Hematopoietic multipotent progenitor cell treated with erythropoietin and hydrocortisone succinate and interleukin-3 and kit ligand, for 15 days (in vitro differentiated cells): ENCODE measurements around the gene CLCN1.
"Not testable (repeated sequence)": the region's sequence is repeated elsewhere in the genome, so short reads cannot be mapped to it uniquely, and the experiment has no call there.

Experiments
- DNase-seq: peaks from one replicate; pipeline ENCODE4 v3.0.0-alpha.2; 2015; ENCODE audit warnings: low spot score

The CLCN1 gene

GRCh38 chr7:143315776-143316175, at the start of gene CLCN1:
CLCN1 (plus strand) TSS chr7:143316111; CDS start chr7:143316213, 102 bp downstream.
- no peak for DNase-seq

DNA sequence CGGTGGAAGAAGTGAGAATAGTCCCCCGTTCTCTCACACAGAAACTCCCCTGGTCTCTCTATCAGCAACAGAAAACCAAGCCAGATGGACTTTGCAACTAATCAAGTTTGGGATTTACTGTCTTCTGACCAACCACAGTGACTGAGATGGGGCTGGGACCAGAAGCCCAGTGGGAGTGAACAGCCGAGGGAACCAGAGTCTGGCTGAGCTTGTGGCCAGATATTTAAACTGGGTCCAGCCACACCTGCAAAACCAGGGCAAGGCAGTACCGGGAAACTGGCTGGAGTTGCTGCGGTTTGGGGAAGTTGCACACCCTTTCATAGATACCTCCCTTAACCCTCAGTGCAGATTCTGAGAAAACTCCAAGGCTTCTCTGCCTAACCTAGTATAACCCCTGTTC, 46.7 kb upstream of the CLCN1 start:
- DNase-seq: no peak

DNA sequence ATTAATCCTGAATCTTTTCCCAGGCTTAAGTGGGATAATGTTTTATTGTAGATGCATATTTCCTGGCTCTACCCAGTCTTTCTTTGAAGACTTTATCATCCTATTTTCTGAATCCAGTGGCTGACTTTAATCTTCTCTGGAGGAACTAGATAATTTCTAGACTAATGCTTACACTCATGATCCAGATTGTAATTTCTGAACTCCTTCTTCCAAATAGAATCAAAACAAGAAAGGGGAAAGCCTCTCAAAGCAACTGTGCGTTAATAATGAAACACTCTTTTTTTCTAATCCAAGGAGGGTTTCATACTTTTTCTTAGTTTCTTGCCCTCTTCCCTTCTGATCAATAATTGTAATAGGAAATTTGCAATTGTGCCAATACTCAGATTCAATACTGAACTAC, 44.7 kb upstream of the CLCN1 start:
- DNase-seq: no peak

DNA sequence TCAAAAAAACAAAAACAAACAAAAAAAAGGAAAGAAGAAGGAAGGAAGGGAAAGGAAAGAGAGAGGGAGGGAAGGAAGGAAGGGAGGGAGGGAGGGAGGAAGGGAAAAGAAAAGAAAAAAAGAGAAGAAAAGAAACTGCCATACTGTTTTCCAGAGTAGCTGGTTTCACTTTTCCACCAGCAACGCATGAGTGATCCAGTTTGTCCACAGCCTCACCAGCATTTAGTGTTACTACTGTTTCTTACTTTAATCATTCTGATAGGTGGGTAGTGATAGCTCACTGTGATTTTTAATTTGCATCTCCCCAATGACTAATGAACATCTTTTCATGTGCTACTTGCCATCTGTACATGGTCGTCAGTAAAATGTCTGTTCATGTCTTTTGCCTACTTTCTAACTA, 43.0 kb upstream of the CLCN1 start:
- DNase-seq: no peak

GRCh38 chr7:143279186-143280098, 36.5 kb upstream of the CLCN1 start:
- no peak for DNase-seq

DNA sequence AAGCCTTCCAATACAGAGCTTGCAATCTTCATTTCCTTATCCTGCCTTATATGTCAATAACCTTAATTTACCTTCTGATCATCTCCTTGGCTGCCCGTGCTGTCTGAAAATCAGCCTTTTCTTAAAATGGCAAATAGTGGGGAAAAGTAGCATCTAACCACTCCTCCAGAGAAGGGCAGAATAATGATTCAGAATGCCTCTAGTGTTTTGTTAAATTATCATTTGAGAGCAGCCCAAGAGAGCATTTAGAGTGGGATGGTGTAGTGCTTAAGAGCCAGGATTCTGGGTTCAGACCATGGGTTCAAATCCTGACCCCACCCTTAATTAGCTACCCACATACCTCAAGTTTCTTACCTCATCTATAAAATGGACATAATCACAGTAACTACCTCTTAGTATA, 35.8 kb upstream of the CLCN1 start:
- no peak for DNase-seq

GRCh38 chr7:143280566-143280965, 35.3 kb upstream of the CLCN1 start:
- no peak for DNase-seq

DNA sequence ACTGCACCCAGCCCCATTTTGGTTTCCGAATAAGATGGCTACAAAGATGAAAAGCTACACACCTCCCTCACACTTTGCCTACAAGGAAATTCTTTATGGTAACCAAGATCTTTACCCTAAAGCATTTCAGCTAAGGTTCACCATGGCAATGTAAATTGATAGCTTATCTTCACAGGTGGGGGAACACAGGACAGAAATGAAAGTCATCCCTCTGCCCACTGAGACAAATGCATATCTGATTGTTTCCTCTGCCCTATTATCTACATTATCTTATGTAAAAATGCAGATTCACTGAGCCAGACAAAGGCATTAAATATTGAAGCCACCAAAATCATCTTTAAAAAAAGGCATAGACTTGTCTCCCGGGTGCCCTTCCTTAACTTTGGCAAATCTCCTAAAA, 34.4 kb upstream of the CLCN1 start:
- DNase-seq: no peak

DNA sequence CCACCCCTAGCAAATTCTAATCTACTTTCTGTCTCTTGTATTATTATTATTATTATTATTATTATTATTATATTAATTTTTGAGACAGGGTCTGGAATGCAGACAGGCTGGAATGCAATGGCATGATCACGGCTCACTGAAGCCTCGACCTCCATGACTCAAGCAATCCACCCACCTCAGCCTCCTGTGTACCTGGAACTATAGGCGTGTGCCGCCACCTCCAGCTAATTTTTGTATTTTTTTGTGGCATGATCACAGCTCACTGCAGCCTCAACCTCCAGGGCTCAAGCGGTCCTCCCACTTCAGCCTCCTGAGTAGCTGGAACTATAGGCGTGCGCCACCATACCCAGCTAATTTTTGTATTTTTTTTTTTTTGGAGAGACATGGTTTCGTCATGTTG, 33.8 kb upstream of the CLCN1 start:
- DNase-seq: no peak

- DNase-seq: no peak
Measured at GRCh38 chr7:143283381-143283780, 32.5 kb upstream of the CLCN1 start.

DNA sequence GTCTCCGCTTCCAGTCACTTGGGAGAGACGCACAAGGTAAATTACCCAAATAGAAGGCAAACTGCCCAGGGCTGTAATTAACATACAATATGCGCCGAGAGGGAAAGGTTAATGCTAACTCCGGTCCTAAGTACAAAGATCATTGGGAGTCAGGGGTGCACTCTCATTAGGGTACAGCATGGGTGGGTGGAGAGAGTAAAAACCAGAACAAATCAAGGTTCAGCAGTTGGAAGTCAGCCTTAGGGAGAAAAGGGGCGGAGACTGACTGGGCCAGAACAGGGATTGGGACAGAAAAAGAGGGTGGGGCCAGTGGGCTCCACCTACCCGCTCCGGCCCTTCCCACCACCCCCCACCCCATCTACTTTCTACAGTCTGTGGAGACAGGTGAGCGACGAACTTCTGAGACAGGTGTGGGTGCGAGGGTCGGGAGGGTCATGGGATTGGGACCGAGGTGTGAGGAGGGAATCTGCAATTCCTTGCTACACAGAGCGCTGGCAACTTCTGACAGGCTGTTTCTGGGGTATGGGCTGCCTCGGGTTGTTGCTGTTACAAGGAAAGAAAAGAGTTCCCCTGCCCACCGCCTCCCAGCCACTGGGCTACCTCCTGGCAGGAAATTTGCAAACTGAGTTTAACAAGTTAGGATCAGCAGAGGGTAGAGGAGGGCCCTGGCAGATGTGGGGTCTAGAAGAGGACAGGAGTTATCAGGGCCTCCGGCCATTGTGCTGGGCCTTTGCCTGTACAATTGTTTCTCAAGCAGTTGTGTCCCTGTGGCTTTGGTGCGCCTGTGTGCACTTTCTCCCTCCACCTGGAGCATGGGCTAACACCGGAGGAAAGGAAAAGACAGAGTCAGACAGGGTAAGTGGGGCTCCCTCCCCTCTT, 31.1 kb upstream of the CLCN1 start, which contains the start of gene TMEM139:
TSS of gene TMEM139 (plus strand) at position 368 of the 879 bp plus-strand sequence. CDS start 1,000 bp downstream, outside the sequence.
- no peak for DNase-seq

- no peak for DNase-seq
Measured at GRCh38 chr7:143285470-143285778, 30.5 kb upstream of the CLCN1 start.

DNA sequence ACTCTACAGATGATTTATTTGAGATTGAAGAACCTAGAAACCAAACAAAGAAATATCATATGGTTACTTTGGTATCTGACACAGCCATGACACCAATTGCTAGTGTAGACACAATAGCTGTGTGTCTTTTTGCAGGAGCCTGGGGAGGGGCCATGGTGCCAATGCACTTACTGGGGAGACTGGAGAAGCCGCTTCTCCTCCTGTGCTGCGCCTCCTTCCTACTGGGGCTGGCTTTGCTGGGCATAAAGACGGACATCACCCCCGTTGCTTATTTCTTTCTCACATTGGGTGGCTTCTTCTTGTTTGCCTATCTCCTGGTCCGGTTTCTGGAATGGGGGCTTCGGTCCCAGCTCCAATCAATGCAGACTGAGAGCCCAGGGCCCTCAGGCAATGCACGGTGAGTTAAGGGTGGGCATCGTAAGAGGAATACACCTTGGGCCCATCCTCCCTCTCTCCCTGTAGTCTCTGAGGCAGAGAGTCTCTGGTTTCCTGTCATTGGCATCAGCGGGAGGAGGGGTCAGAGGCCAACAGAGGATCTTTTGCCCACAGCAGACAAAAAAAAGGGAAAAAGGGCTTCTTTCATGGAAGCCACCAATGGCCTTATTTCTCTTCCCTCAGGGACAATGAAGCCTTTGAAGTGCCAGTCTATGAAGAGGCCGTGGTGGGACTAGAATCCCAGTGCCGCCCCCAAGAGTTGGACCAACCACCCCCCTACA, 29.9 kb upstream of the CLCN1 start:
- no peak for DNase-seq

GRCh38 chr7:143286522-143286890, 29.4 kb upstream of the CLCN1 start:
- DNase-seq: no peak

DNA sequence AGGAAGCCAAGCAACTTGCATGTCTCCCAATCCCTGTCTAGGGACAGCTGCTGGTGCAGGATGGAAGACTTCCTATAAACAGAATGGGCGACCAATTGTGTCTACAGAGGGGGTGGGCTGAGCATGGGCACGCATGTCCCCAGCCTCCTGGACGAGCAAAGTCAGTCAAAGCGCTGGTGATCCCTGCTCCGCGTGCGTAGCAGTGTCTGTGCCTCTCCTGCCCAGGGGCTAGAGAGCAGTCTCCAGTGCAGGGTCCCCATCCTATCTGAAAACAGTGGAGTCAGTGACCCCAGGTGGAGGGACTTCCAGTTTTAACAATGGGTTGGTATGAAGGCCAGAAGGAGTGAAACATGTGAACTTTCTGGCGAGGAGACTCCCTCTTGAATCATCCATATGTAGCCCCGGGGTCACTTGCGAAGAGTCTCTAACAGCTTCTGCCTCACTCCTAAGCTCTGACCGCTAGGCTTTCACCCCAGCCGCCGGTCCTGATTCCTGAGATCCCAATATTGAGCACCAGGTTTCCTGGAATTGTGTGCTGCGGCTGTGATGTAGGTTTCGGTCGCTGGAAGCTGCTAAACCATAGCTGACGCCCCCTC, 28.5 kb upstream of the CLCN1 start:
- DNase-seq: no peak

GRCh38 chr7:143287935-143288826, 27.7 kb upstream of the CLCN1 start, which contains the start of gene CASP2:
CASP2 (plus strand) TSS chr7:143288351; CDS start chr7:143288456, 105 bp downstream.
- DNase-seq: peak; percentile 92

GRCh38 chr7:143288836-143289235, 27.1 kb upstream of the CLCN1 start:
- DNase-seq: peak; percentile 13

- DNase-seq: no peak
Measured at GRCh38 chr7:143289421-143289820, 26.5 kb upstream of the CLCN1 start.

DNA sequence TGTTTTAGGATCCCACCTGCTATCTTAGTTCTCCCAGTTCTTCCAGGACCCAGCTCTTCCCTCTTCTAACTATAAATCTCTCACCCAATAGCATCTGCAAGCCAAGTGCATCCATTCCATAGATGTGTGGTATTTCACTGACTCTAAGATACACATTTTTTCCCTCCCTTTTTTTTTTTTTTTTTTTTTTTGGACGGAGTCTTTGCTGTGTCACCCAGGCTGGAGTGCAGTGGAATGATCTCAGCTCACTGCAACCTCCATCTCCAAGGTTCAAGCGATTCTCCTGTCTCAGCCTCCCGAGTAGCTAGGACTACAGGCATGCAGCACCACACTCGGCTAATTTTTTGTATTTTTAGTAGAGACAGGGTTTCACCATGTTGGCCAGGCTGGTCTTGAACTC, 26.0 kb upstream of the CLCN1 start:
- not testable (repeated sequence) for DNase-seq

DNA sequence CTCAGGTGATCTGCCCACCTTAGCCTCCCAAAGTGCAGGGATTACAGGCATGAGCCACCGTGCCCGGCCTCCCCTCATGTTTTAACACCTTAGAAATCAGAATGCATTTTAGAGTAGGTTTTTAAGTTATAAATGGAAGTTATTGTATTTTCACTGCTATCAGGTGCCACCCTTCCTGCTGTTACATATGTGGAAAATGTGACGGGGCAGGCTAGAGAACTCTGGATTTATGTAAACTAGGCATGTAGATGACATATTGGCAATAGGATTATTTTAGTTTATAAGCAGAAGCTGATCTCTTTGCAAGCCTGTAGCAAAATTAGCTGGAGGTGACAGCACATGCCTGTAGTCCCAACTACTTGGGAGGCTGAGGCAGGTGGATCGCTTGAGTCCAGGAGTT, 25.6 kb upstream of the CLCN1 start:
- DNase-seq: no peak

- DNase-seq: no peak
Measured at GRCh38 chr7:143292876-143293275, 23.0 kb upstream of the CLCN1 start.
